IPS-NIHi7 (cell line): Measurements from ENCODE around the gene STK11IP.
A peak's percentile ranks its signal among the peaks of the same experiment; 100 is the strongest.

ENCODE experiments used
- DNase-seq: peaks from one replicate; pipeline ENCODE4 v3.0.0; 2012; ENCODE audit warnings: mixed read lengths; ENCODE audit errors: extremely low spot score

STK11IP gene

GRCh38 chr2:219597552-219598307 lies at the start of gene STK11IP:
Gene STK11IP (plus strand): TSS chr2:219597857. CDS start chr2:219598120, 263 bp downstream.
- peak; percentile 99 for DNase-seq

- DNase-seq: no peak
These were observed 48.7 kb upstream of the STK11IP start for GRCh38 chr2:219548990-219549389.

GRCh38 chr2:219549619-219550018 lies 48.0 kb upstream of the STK11IP start:
- DNase-seq: no peak

- no peak for DNase-seq
These were observed 45.9 kb upstream of the STK11IP start for GRCh38 chr2:219551441-219552381.

- peak; percentile 91 for DNase-seq
These were observed 45.1 kb upstream of the STK11IP start for GRCh38 chr2:219552382-219553167.

- DNase-seq: no peak
These were observed 44.6 kb upstream of the STK11IP start for GRCh38 chr2:219553168-219553417.

GRCh38 chr2:219553463-219553963 lies 44.1 kb upstream of the STK11IP start:
- DNase-seq: no peak

- no peak for DNase-seq
These were observed 43.3 kb upstream of the STK11IP start for GRCh38 chr2:219554350-219554749.

- no peak for DNase-seq
These were observed 41.7 kb upstream of the STK11IP start for GRCh38 chr2:219555956-219556355.

- DNase-seq: no peak
These were observed 41.2 kb upstream of the STK11IP start for GRCh38 chr2:219556413-219556812.

- no peak for DNase-seq
These were observed 40.3 kb upstream of the STK11IP start for GRCh38 chr2:219557320-219557719.

GRCh38 chr2:219557791-219558785 lies 39.6 kb upstream of the STK11IP start:
- no peak for DNase-seq

- no peak for DNase-seq
These were observed 38.3 kb upstream of the STK11IP start for GRCh38 chr2:219559156-219559915.

- no peak for DNase-seq
These were observed 37.4 kb upstream of the STK11IP start for GRCh38 chr2:219560037-219560892.

GRCh38 chr2:219560893-219561178 lies 36.8 kb upstream of the STK11IP start:
- no peak for DNase-seq

- DNase-seq: no peak
These were observed 36.2 kb upstream of the STK11IP start for GRCh38 chr2:219561179-219562048.

- no peak for DNase-seq
These were observed 35.3 kb upstream of the STK11IP start for GRCh38 chr2:219562049-219563020.
